Epithelial cell of esophagus (primary cell): ENCODE data around the gene NR2C2.
A peak's percentile ranks its signal among the peaks of the same experiment; 100 is the strongest.

Experiments used
- DNase-seq: peaks from one replicate; pipeline ENCODE4 v3.0.0; 2010; ENCODE audit warnings: low read depth
- H3K4me3 ChIP-seq: 2 replicates; pipeline ENCODE4 v1.5.1; 2011; ENCODE audit warnings: mild to moderate bottlenecking, low read length, control low read depth
- TF ChIP-seq, protein P1 (sequence below): IDR thresholded peaks from 2 replicates; pipeline ENCODE4 v1.5.1; 2011; ENCODE audit warnings: low read depth, mild to moderate bottlenecking, low read length, control low read depth, inconsistent platforms; ENCODE audit not compliant: insufficient read depth; ENCODE audit errors: missing control alignments

The NR2C2 gene

GRCh38 chr3:15096046-15096445, 148.7 kb downstream of the NR2C2 start:
- TF ChIP-seq, protein P1, sequence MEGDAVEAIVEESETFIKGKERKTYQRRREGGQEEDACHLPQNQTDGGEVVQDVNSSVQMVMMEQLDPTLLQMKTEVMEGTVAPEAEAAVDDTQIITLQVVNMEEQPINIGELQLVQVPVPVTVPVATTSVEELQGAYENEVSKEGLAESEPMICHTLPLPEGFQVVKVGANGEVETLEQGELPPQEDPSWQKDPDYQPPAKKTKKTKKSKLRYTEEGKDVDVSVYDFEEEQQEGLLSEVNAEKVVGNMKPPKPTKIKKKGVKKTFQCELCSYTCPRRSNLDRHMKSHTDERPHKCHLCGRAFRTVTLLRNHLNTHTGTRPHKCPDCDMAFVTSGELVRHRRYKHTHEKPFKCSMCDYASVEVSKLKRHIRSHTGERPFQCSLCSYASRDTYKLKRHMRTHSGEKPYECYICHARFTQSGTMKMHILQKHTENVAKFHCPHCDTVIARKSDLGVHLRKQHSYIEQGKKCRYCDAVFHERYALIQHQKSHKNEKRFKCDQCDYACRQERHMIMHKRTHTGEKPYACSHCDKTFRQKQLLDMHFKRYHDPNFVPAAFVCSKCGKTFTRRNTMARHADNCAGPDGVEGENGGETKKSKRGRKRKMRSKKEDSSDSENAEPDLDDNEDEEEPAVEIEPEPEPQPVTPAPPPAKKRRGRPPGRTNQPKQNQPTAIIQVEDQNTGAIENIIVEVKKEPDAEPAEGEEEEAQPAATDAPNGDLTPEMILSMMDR: no peak
- DNase-seq: no peak
- H3K4me3 ChIP-seq: no peak overlapping the region

- DNase-seq: peak; percentile 19
- TF ChIP-seq, protein P1: no peak
- peak overlapping the region; percentile 60 for H3K4me3 ChIP-seq
These were observed 150.5 kb downstream of the NR2C2 start for GRCh38 chr3:15097891-15098290.
